K562 (cell line): Measurements from ENCODE around the gene NXF1. TPM values are rescaled to one million over a fixed set of nuclear protein-coding genes. Genes with fewer than 3 reads are reported as not detected.
A peak's percentile ranks its signal among the peaks of the same experiment; 100 is the strongest.

Experiments
- ATAC-seq: fragments of 200-7000 bp; cut with Tn5 transposase; 3 replicates; pipeline ENCODE4 v1.9.1; 2020; ENCODE audit warnings: moderate library complexity
- BruUV-seq: library from RNA; stranded (reverse); fragments of 400-500 nt; replicated peaks from 2 replicates; lab custom pipeline; 2021; lab: Mats Ljungman, UMichigan
- CTCF ChIA-PET: fragments of 300-600 bp; formaldehyde crosslinking; extraction: SDS; loops from one replicate; lab custom pipeline; 2021; ENCODE audit warnings: low intra/inter-chr PET ratio; lab: Yijun Ruan, JAX
- POLR2A ChIA-PET: fragments of 300-600, 350-650 bp; sonication (Branson Sonifier 250); formaldehyde crosslinking; extraction: SDS; loops from one replicate; lab custom pipeline; 2021; ENCODE audit warnings: antibody characterized with exemption, inconsistent platforms; lab: Yijun Ruan, JAX
- DNase-seq, 4 experiments: peaks; one replicate each; pipeline versions ENCODE4 v3.0.0 to v3.0.0-alpha.2; 2011 to 2018; ENCODE audit warnings: low spot score in 3 of 4, mixed read lengths in 3 of 4; ENCODE audit errors: extremely low read depth in 1 of 4
- FAIRE-seq: peaks from 2 replicates; lab custom pipeline; 2011; peaks lifted over from hg19 to GRCh38; lab: Jason Lieb, UNC
- H2AFZ ChIP-seq: 2 replicates; pipeline ENCODE4 v1.6.0; 2011; ENCODE audit warnings: low read depth, low read length, control low read depth, inconsistent platforms
- H3K27ac ChIP-seq: fragments of 200-600 bp; 3 replicates; pipeline ENCODE4 v1.8.0; 2011; ENCODE audit warnings: low read depth, mild to moderate bottlenecking, control low read depth, inconsistent platforms, low read length, moderate library complexity, mixed read lengths; ENCODE audit errors: extremely low read depth
- H3K27me3 ChIP-seq, 2 experiments: fragments of 300-600 bp in 1 of 2; 2 replicates in 1 of 2; 3 replicates in 1 of 2; pipeline versions ENCODE4 v1.6.0 to v1.8.0; 2011; ENCODE audit warnings: inconsistent platforms in 2 of 2, low read length in 2 of 2, mild to moderate bottlenecking in 1 of 2, mixed read lengths in 1 of 2, moderate library complexity in 1 of 2; ENCODE audit not compliant: control insufficient read depth in 2 of 2, insufficient read depth in 2 of 2
- H3K36me3 ChIP-seq: fragments of 300-600 bp; 3 replicates; pipeline ENCODE4 v1.8.0; 2011; ENCODE audit warnings: mild to moderate bottlenecking, low read length, inconsistent platforms; ENCODE audit not compliant: control insufficient read depth, insufficient read depth
- H3K4me1 ChIP-seq, 2 experiments: fragments of 200-600 bp in 1 of 2; replicated peaks in 1 of 2; 2 replicates in 1 of 2; 3 replicates in 1 of 2; pipeline versions ENCODE4 v1.5.1 to v1.8.0; 2011; ENCODE audit warnings: inconsistent platforms in 2 of 2, low read length in 2 of 2, mild to moderate bottlenecking in 1 of 2, mixed read lengths in 1 of 2, moderate library complexity in 1 of 2; ENCODE audit not compliant: control insufficient read depth in 2 of 2, insufficient read depth in 2 of 2
- H3K4me2 ChIP-seq: 2 replicates; pipeline ENCODE4 v1.6.1; 2011; ENCODE audit warnings: low read length, control low read depth, inconsistent platforms, mixed read lengths; ENCODE audit not compliant: insufficient read depth
- H3K4me3 ChIP-seq: fragments of 200-600 bp; sonication (generic), shearing (Covaris generic); 2 replicates; pipeline ENCODE4 v1.5.1; 2016; ENCODE audit warnings: control low read depth, inconsistent platforms
- H3K79me2 ChIP-seq: fragments of 200-600 bp; 3 replicates; pipeline ENCODE4 v1.8.0; 2011; ENCODE audit warnings: low read length, inconsistent platforms; ENCODE audit not compliant: control insufficient read depth, insufficient read depth
- H3K9ac ChIP-seq, 2 experiments: 2 replicates each; pipeline versions ENCODE4 v1.6.0 to v1.6.1; 2011; ENCODE audit warnings: low read depth in 2 of 2, low read length in 2 of 2, control low read depth in 1 of 2, inconsistent platforms in 1 of 2, mild to moderate bottlenecking in 1 of 2, mixed read lengths in 1 of 2; ENCODE audit not compliant: insufficient read depth in 1 of 2
- H3K9me1 ChIP-seq: one replicate; pipeline ENCODE4 v1.6.0; 2011; ENCODE audit warnings: inconsistent platforms, mild to moderate bottlenecking, low read length, moderate library complexity; ENCODE audit not compliant: control insufficient read depth, insufficient read depth
- H3K9me3 ChIP-seq: replicated peaks from 2 replicates; pipeline ENCODE4 v1.5.1; 2011; ENCODE audit warnings: low read depth, low read length, inconsistent platforms; ENCODE audit not compliant: control insufficient read depth, insufficient read depth
- H4K20me1 ChIP-seq: replicated peaks from 2 replicates; pipeline ENCODE4 v1.6.1; 2011; ENCODE audit warnings: low read length, inconsistent platforms, mixed read lengths; ENCODE audit not compliant: control insufficient read depth, insufficient read depth
- CBX3 ChIP-seq, 2 experiments: IDR thresholded peaks; 1 replicate in 1 of 2; 2 replicates in 1 of 2; pipeline ENCODE4 v1.6.1; 2012; ENCODE audit warnings: inconsistent platforms in 2 of 2, low read length in 2 of 2, borderline replicate concordance in 1 of 2, control low read depth in 1 of 2
- CC2D1A ChIP-seq: fragments of 450-650 bp; IDR thresholded peaks from 2 replicates; pipeline ENCODE4 v1.6.1; 2017; ENCODE audit warnings: mild to moderate bottlenecking
- ETS2 ChIP-seq: IDR thresholded peaks from 2 replicates; pipeline ENCODE4 v1.6.1; 2016; ENCODE audit warnings: borderline replicate concordance, missing genetic modification characterization, mild to moderate bottlenecking, moderate library complexity, missing compliant biosample characterization; ENCODE audit not compliant: poor library complexity, severe bottlenecking
- LEF1 ChIP-seq: fragments of 450-650 bp; IDR thresholded peaks from 2 replicates; pipeline ENCODE4 v1.6.1; 2016; ENCODE audit warnings: mild to moderate bottlenecking
- RBM17 ChIP-seq: fragments of 200-400 bp; formaldehyde crosslinking; IDR thresholded peaks from 2 replicates; pipeline ENCODE4 v1.6.1; 2017; ENCODE audit warnings: low read depth, mild to moderate bottlenecking, low read length, borderline replicate concordance
- SP2 ChIP-seq: IDR thresholded peaks from 2 replicates; pipeline ENCODE4 v1.6.1; 2011; ENCODE audit warnings: mild to moderate bottlenecking, low read depth, low read length, moderate library complexity; ENCODE audit not compliant: poor library complexity, severe bottlenecking; ENCODE audit errors: extremely low read depth
- ZNF239 ChIP-seq: fragments of 250-450 bp; sonication (Bioruptor Pico); IDR thresholded peaks from 2 replicates; pipeline ENCODE4 v1.4.0; 2020; ENCODE audit warnings: mild to moderate bottlenecking
- ZSCAN29 ChIP-seq: fragments of 450-650 bp; IDR thresholded peaks from 2 replicates; pipeline ENCODE4 v1.6.1; 2017
- WGBS: fragments of 100-300 bp; shearing (Covaris generic); methylation state at CpG from one replicate; pipeline ENCODE4 v1.1.6; 2016; ENCODE audit warnings: low coverage, mixed read lengths; ENCODE audit not compliant: insufficient coverage; ENCODE audit errors: missing lambda C conversion rate; 5-methylcytosine and 5-hydroxymethylcytosine counted together
- in situ Hi-C: fragments of 300-500 bp; cut with MboI; formaldehyde crosslinking; loops from 4 replicates; pipeline ENCODE4 v1.15.0; 2018; ENCODE audit warnings: inconsistent platforms, mixed read lengths
- intact Hi-C: fragments of 100-400 bp; cut with micrococcal nuclease; formaldehyde crosslinking; loops from 2 replicates; pipeline ENCODE4 v1.14.2; 2022
- polyA plus RNA-seq, 8 experiments: library from polyadenylated mRNA; depleted of rRNA in 4 of 8; stranded (reverse) in 5 of 8; unstranded in 3 of 8; fragments of >200 nt; fragmentation: Nextera tagmentation in 2 of 8; fragmentation: Illumina TruSeq in 1 of 8; extraction: Ambion mirVana in 2 of 8; extraction: Trizol in 1 of 8; gene quantifications; 2 replicates each; pipeline versions ENCODE4 v1.2.1 to v1.2.3, GENCODE V29; 2011 to 2014; ENCODE audit warnings: inconsistent platforms in 1 of 8, missing spikeins in 1 of 8
- total RNA-seq, 7 experiments: library from RNA; depleted of rRNA in 6 of 7; stranded (reverse); fragments of >200 nt in 6 of 7; fragmentation: Illumina TruSeq in 2 of 7; extraction: Trizol in 2 of 7; gene quantifications; 2 replicates each; pipeline versions ENCODE4 v1.2.1 to v1.2.3, GENCODE V29; 2011 to 2021; ENCODE audit warnings: low replicate concordance in 1 of 7
- TF ChIP-seq, protein P1 (sequence below), 2 experiments: IDR thresholded peaks; 2 replicates each; pipeline ENCODE4 v1.6.1; 2011; ENCODE audit warnings: borderline replicate concordance in 1 of 2, control low read depth in 1 of 2, low read depth in 1 of 2, low read length in 1 of 2, mild to moderate bottlenecking in 1 of 2, mixed read lengths in 1 of 2, moderate library complexity in 1 of 2; ENCODE audit not compliant: insufficient read depth in 1 of 2, insufficient read length in 1 of 2, poor library complexity in 1 of 2, severe bottlenecking in 1 of 2; ENCODE audit errors: extremely low read depth in 1 of 2
- TF ChIP-seq, protein P2 (sequence below): sonication (generic); formaldehyde crosslinking; IDR thresholded peaks from 2 replicates; pipeline ENCODE4 v1.8.0; 2022; ENCODE audit warnings: missing genetic modification reagents, mild to moderate bottlenecking, borderline replicate concordance
- TF ChIP-seq, protein P3 (sequence below), 3 experiments: IDR thresholded peaks in 2 of 3; conservative IDR thresholded peaks in 1 of 3; 2 replicates each; pipeline ENCODE4 v1.5.1; 2011 to 2012; ENCODE audit warnings: low read length in 3 of 3, mild to moderate bottlenecking in 3 of 3, control low read depth in 2 of 3, improper control_type of control experiment in 1 of 3, inconsistent platforms in 1 of 3, low read depth in 1 of 3, mixed read lengths in 1 of 3, moderate library complexity in 1 of 3; ENCODE audit not compliant: insufficient read depth in 2 of 3
- TF ChIP-seq, protein P4 (sequence below): IDR thresholded peaks from 2 replicates; pipeline ENCODE4 v1.6.1; 2011; ENCODE audit warnings: borderline replicate concordance, low read depth, mild to moderate bottlenecking, moderate library complexity, low read length; ENCODE audit not compliant: insufficient read depth, poor library complexity, severe bottlenecking
- TF ChIP-seq, protein P5 (sequence below): sonication (generic); formaldehyde crosslinking; IDR thresholded peaks from 2 replicates; pipeline ENCODE4 v1.8.0; 2022; ENCODE audit warnings: missing genetic modification reagents, mild to moderate bottlenecking, moderate library complexity, borderline replicate concordance

NXF1 gene
- total and polyA plus RNA-seq, 9 of the 15 experiments (the other 6 are each of a cell fraction or from before 2014, with no cell fraction given) = 18.1 to 98.3 (median 35.8) TPM

DNA sequence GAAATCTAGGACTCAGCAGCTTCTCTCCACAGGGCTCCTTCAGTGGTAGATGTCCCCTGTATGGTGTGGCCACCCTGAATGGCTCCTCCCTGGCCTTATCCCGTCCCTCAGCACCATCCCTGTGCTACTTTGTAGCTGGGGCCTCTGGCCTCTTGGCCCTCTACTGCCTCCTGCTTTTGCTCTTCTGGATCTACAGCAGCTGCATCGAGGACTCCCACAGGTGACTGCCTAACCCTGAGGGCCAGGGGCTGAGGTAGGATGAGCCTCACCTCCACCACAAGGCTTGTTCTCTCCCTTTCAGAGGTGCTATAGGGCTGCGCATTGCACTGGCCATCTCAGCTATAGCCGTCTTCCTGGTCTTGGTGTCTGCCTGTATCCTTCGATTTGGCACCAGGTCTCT is 16.2 kb downstream of the NXF1 start:
- peaks cover 31 to 32% of the 10 kb centered on the region in 2 experiments for H3K4me1 ChIP-seq
- no peaks in the 10 kb centered on the region for H3K27me3 ChIP-seq
- 60% methylated on average over 5 of the region's 5 CpGs for WGBS
- H3K79me2 ChIP-seq = peaks cover 57% of the 10 kb centered on the region
- POLR2A ChIA-PET = interaction anchor here (0.6 to 11.4 kb wide), 11 partner anchors 8 to 124 kb away, joined by 3 to 116 read pairs (median 5); partner anchors contain the start of genes C11orf98, CSKMT, SLC3A2 and WDR74
- no peak for FAIRE-seq
- intact Hi-C loops = no loop called here
- peak in 2 of 4 experiments; percentile 32 to 53 for DNase-seq
- peak overlapping the region; percentile 39; the same call in 2 of the 3 replicates for H3K27ac ChIP-seq
- in situ Hi-C loops = no loop called here
- H3K36me3 ChIP-seq = peaks cover 57% of the 10 kb centered on the region
- no peaks in the 10 kb centered on the region for H3K9me1 ChIP-seq
- no TSS peak for BruUV-seq
- H3K9me3 ChIP-seq = no peaks in the 10 kb centered on the region
- H3K4me3 ChIP-seq = 0 out of 2 replicates have a peak overlapping the region, but pooled peaks have one; percentile 82
- CTCF ChIA-PET = interaction anchor here (0.7 to 4.5 kb wide), 2 partner anchors 67 to 73 kb away, joined by 5 to 51 read pairs; no protein-coding TSS in a partner anchor
- peak overlapping the region; percentile 92 for H3K4me2 ChIP-seq
- H4K20me1 ChIP-seq = no peaks in the 10 kb centered on the region
- no peak overlapping the region for H2AFZ ChIP-seq
- H3K9ac ChIP-seq = peak overlapping the region in 1 of 2 experiments; percentile 46; a peak in 3 of 4 replicates
- ATAC-seq = peak; percentile 1; the same call in 2 of the 3 replicates
- TF ChIP-seq, protein P1, sequence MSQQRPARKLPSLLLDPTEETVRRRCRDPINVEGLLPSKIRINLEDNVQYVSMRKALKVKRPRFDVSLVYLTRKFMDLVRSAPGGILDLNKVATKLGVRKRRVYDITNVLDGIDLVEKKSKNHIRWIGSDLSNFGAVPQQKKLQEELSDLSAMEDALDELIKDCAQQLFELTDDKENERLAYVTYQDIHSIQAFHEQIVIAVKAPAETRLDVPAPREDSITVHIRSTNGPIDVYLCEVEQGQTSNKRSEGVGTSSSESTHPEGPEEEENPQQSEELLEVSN (IDR thresholded peaks at IDR 0.05; ENCODE audit: borderline replicate concordance in 1 of 2, extremely low read depth in 1 of 2, insufficient read depth in 1 of 2, insufficient read length in 1 of 2, low read depth in 1 of 2, low read length in 1 of 2, poor library complexity in 1 of 2, severe bottlenecking in 1 of 2) = no peak
- TF ChIP-seq, protein P2, sequence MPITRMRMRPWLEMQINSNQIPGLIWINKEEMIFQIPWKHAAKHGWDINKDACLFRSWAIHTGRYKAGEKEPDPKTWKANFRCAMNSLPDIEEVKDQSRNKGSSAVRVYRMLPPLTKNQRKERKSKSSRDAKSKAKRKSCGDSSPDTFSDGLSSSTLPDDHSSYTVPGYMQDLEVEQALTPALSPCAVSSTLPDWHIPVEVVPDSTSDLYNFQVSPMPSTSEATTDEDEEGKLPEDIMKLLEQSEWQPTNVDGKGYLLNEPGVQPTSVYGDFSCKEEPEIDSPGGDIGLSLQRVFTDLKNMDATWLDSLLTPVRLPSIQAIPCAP (CRISPR knock-in tag) = no peak
- no peak for TF ChIP-seq ZSCAN29
- TF ChIP-seq, protein P3, sequence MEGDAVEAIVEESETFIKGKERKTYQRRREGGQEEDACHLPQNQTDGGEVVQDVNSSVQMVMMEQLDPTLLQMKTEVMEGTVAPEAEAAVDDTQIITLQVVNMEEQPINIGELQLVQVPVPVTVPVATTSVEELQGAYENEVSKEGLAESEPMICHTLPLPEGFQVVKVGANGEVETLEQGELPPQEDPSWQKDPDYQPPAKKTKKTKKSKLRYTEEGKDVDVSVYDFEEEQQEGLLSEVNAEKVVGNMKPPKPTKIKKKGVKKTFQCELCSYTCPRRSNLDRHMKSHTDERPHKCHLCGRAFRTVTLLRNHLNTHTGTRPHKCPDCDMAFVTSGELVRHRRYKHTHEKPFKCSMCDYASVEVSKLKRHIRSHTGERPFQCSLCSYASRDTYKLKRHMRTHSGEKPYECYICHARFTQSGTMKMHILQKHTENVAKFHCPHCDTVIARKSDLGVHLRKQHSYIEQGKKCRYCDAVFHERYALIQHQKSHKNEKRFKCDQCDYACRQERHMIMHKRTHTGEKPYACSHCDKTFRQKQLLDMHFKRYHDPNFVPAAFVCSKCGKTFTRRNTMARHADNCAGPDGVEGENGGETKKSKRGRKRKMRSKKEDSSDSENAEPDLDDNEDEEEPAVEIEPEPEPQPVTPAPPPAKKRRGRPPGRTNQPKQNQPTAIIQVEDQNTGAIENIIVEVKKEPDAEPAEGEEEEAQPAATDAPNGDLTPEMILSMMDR (IDR thresholded peaks at IDR 0.05 in 2 of 3, conservative IDR thresholded peaks at IDR 0.05 in 1 of 3; ENCODE audit: insufficient read depth in 2 of 3, low read depth in 1 of 3, low read length in 3 of 3) = peak; percentile 20 to 31 (median 25); a peak in 3 of 6 replicates
- TF ChIP-seq LEF1 = no peak
- TF ChIP-seq CC2D1A = no peak
- TF ChIP-seq, protein P4, sequence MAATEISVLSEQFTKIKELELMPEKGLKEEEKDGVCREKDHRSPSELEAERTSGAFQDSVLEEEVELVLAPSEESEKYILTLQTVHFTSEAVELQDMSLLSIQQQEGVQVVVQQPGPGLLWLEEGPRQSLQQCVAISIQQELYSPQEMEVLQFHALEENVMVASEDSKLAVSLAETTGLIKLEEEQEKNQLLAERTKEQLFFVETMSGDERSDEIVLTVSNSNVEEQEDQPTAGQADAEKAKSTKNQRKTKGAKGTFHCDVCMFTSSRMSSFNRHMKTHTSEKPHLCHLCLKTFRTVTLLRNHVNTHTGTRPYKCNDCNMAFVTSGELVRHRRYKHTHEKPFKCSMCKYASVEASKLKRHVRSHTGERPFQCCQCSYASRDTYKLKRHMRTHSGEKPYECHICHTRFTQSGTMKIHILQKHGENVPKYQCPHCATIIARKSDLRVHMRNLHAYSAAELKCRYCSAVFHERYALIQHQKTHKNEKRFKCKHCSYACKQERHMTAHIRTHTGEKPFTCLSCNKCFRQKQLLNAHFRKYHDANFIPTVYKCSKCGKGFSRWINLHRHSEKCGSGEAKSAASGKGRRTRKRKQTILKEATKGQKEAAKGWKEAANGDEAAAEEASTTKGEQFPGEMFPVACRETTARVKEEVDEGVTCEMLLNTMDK = no peak
- no peak for TF ChIP-seq SP2
- TF ChIP-seq CBX3 (IDR thresholded peaks at IDR 0.05; ENCODE audit: borderline replicate concordance in 1 of 2, low read length in 2 of 2) = no peak
- TF ChIP-seq RBM17 = no peak
- TF ChIP-seq, protein P5, sequence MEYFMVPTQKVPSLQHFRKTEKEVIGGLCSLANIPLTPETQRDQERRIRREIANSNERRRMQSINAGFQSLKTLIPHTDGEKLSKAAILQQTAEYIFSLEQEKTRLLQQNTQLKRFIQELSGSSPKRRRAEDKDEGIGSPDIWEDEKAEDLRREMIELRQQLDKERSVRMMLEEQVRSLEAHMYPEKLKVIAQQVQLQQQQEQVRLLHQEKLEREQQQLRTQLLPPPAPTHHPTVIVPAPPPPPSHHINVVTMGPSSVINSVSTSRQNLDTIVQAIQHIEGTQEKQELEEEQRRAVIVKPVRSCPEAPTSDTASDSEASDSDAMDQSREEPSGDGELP = 0 out of 2 replicates have a peak, but pooled peaks have one; percentile 29
- TF ChIP-seq ETS2 (tag) = no peak
- no peak for TF ChIP-seq ZNF239
